Neural cell (in vitro differentiated cells): ENCODE measurements around the gene PRKACA. TPM values are rescaled to one million over a fixed set of nuclear protein-coding genes. Genes with fewer than 3 reads are reported as not detected.
A peak's percentile ranks its signal among the peaks of the same experiment; 100 is the strongest.

Experiments used
- H2AFZ ChIP-seq: fragments of 200-600, 300-800 bp; sonication (generic), shearing (Covaris generic); 2 replicates; pipeline ENCODE4 v1.6.0; 2014; ENCODE audit warnings: low read depth, mild to moderate bottlenecking, antibody characterized with exemption, low read length, moderate library complexity
- H3F3A ChIP-seq: fragments of 200-600 bp; shearing (Covaris generic); 2 replicates; pipeline ENCODE4 v1.6.1; 2016; ENCODE audit warnings: mild to moderate bottlenecking, moderate library complexity, mixed read lengths, antibody characterized with exemption, low read length; ENCODE audit not compliant: insufficient read depth, poor library complexity, severe bottlenecking
- H3K27ac ChIP-seq: fragments of 200-600, 300-800 bp; sonication (generic), shearing (Covaris generic); 2 replicates; pipeline ENCODE4 v1.5.1; 2014; ENCODE audit warnings: mild to moderate bottlenecking, low read length, moderate library complexity
- H3K27me3 ChIP-seq: fragments of 300-800, 200-600 bp; sonication (generic), shearing (Covaris generic); 2 replicates; pipeline ENCODE4 v1.6.0; 2014; ENCODE audit warnings: mild to moderate bottlenecking, low read depth, low read length, moderate library complexity; ENCODE audit not compliant: insufficient read depth
- H3K36me3 ChIP-seq: fragments of 300-800, 200-600 bp; sonication (generic), shearing (Covaris generic); 2 replicates; pipeline ENCODE4 v1.5.1; 2014; ENCODE audit warnings: mild to moderate bottlenecking, antibody characterized with exemption, low read length, moderate library complexity; ENCODE audit not compliant: insufficient read depth
- H3K4me2 ChIP-seq: fragments of 300-800, 200-600 bp; sonication (generic), shearing (Covaris generic); 2 replicates; pipeline ENCODE4 v1.6.0; 2014; ENCODE audit warnings: mild to moderate bottlenecking, low read length
- H3K4me3 ChIP-seq: fragments of 300-800, 200-600 bp; sonication (generic), shearing (Covaris generic); 2 replicates; pipeline ENCODE4 v1.5.1; 2014; ENCODE audit warnings: mild to moderate bottlenecking, low read length, moderate library complexity
- H3K79me2 ChIP-seq: fragments of 200-600 bp; shearing (Covaris generic); replicated peaks from 2 replicates; pipeline ENCODE4 v1.6.0; 2014; ENCODE audit warnings: mild to moderate bottlenecking, low read length, moderate library complexity; ENCODE audit not compliant: insufficient read depth
- H3K9ac ChIP-seq: fragments of 300-800, 200-600 bp; sonication (generic), shearing (Covaris generic); 2 replicates; pipeline ENCODE4 v1.6.1; 2016; ENCODE audit warnings: mild to moderate bottlenecking, low read length, mixed read lengths
- H3K9me2 ChIP-seq: fragments of 200-600 bp; shearing (Covaris generic); 2 replicates; pipeline ENCODE4 v1.6.1; 2016; ENCODE audit warnings: mild to moderate bottlenecking, low read length, mixed read lengths; ENCODE audit not compliant: insufficient read depth
- H3K9me3 ChIP-seq: fragments of 200-600, 300-800 bp; sonication (generic), shearing (Covaris generic); 2 replicates; pipeline ENCODE4 v1.6.1; 2016; ENCODE audit warnings: mild to moderate bottlenecking, mixed run types, low read length, moderate library complexity, mixed read lengths
- H4K20me1 ChIP-seq: fragments of 200-600 bp; shearing (Covaris generic); 2 replicates; pipeline ENCODE4 v1.6.1; 2016; ENCODE audit warnings: mild to moderate bottlenecking, mixed run types; ENCODE audit not compliant: insufficient read depth
- EP300 ChIP-seq: fragments of 450-650 bp; conservative IDR thresholded peaks from 2 replicates; pipeline ENCODE4 v1.6.1; 2014; ENCODE audit warnings: antibody characterized with exemption, mild to moderate bottlenecking, moderate library complexity; ENCODE audit not compliant: poor library complexity, severe bottlenecking
- EZH2 ChIP-seq: fragments of 200-600, 300-800 bp; shearing (Covaris generic), sonication (generic); IDR thresholded peaks from 2 replicates; pipeline ENCODE4 v1.6.1; 2014; ENCODE audit warnings: antibody characterized with exemption, low read length, borderline replicate concordance, mild to moderate bottlenecking; ENCODE audit not compliant: insufficient read depth, poor library complexity, severe bottlenecking
- MXI1 ChIP-seq: fragments of 450-650 bp; conservative IDR thresholded peaks from 2 replicates; pipeline ENCODE4 v1.6.1; 2014; ENCODE audit warnings: antibody characterized with exemption, mild to moderate bottlenecking; ENCODE audit not compliant: poor library complexity, severe bottlenecking
- POLR2AphosphoS5 ChIP-seq: IDR thresholded peaks from 2 replicates; pipeline ENCODE4 v1.6.1; 2012
- RAD21 ChIP-seq: fragments of 450-650 bp; conservative IDR thresholded peaks from 2 replicates; pipeline ENCODE4 v1.6.1; 2014; ENCODE audit warnings: antibody characterized with exemption, mild to moderate bottlenecking, moderate library complexity
- SMC3 ChIP-seq: fragments of 450-650 bp; conservative IDR thresholded peaks from 2 replicates; pipeline ENCODE4 v1.6.1; 2014; ENCODE audit warnings: antibody characterized with exemption, mild to moderate bottlenecking, moderate library complexity; ENCODE audit not compliant: poor library complexity
- TAF1 ChIP-seq: IDR thresholded peaks from 2 replicates; pipeline ENCODE4 v1.6.1; 2012; ENCODE audit warnings: low read depth
- polyA plus RNA-seq: library from polyadenylated mRNA; depleted of rRNA; stranded (reverse); fragments of >200 nt; gene quantifications from 2 replicates; pipeline ENCODE4 v1.2.3, GENCODE V29; 2014
- TF ChIP-seq, protein P1 (sequence below): fragments of 450-650 bp; IDR thresholded peaks from 2 replicates; pipeline ENCODE4 v1.5.1; 2014; ENCODE audit warnings: antibody characterized with exemption, mild to moderate bottlenecking, moderate library complexity; ENCODE audit not compliant: poor library complexity, severe bottlenecking
- TF ChIP-seq, protein P2 (sequence below): IDR thresholded peaks from 2 replicates; pipeline ENCODE4 v1.6.1; 2012; ENCODE audit warnings: borderline replicate concordance

PRKACA gene
- polyA plus RNA-seq, 1 donor from 2014 or later = 11.7 TPM

DNA sequence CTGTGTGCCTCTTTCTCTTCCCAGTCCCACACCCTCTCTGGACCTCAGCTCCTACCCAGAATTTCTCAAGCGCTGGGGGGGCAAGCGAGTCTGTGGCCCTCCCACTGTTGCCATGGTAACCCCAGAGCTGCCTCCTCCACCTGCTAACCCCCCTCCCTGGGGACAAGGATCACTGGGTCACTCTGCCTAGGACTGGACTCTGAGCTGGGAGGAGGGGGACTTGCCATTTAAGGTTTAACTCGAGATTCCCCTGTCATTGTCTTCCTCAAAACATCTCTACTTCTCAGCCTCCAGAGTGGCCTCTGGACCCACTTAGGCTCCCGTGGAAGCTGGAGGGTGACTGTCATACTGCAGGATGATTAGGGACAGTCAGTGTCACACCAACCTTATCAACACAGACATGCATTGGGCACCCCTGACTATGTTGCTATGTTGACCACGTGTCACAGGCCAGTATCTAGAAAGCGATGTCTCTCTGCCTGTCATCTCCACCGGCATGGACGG lies 57.9 kb downstream of the PRKACA start:
- no peaks in the 10 kb centered on the region for H3K9me2 ChIP-seq

DNA sequence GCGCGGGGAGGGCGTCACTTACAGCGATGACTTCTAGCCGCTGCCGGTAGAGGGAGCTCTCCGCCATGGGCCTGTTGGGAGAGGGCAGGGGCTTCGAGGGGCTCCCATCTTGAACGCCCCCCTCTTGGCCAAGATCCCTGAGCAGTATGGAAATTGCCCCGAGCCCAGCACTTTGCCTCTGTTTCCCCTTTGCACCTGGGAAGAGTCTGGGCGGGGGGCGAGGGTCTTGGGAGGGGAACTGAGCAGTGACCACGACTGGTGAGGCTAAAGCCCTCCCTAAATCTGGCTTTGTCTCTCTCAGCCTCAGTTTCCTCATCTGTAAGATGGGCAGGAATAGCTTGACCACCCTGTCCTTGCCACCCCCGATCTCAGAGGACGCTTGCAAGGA lies 58.5 kb downstream of the PRKACA start:
- no peaks in the 10 kb centered on the region for H3K79me2 ChIP-seq
- no peak overlapping the region for H3K9ac ChIP-seq
- no peak overlapping the region for H2AFZ ChIP-seq
- H3K27me3 ChIP-seq = peaks cover 18% of the 10 kb centered on the region
- H3K9me3 ChIP-seq = no peaks in the 10 kb centered on the region
- TF ChIP-seq, protein P1, sequence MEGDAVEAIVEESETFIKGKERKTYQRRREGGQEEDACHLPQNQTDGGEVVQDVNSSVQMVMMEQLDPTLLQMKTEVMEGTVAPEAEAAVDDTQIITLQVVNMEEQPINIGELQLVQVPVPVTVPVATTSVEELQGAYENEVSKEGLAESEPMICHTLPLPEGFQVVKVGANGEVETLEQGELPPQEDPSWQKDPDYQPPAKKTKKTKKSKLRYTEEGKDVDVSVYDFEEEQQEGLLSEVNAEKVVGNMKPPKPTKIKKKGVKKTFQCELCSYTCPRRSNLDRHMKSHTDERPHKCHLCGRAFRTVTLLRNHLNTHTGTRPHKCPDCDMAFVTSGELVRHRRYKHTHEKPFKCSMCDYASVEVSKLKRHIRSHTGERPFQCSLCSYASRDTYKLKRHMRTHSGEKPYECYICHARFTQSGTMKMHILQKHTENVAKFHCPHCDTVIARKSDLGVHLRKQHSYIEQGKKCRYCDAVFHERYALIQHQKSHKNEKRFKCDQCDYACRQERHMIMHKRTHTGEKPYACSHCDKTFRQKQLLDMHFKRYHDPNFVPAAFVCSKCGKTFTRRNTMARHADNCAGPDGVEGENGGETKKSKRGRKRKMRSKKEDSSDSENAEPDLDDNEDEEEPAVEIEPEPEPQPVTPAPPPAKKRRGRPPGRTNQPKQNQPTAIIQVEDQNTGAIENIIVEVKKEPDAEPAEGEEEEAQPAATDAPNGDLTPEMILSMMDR = peak; percentile 33
- TF ChIP-seq POLR2AphosphoS5 = no peak
- H3K4me3 ChIP-seq = no peak overlapping the region
- no peak overlapping the region for H3K27ac ChIP-seq
- H3K9me2 ChIP-seq = no peaks in the 10 kb centered on the region
- H3F3A ChIP-seq = no peaks in the 10 kb centered on the region
- H3K36me3 ChIP-seq = no peaks in the 10 kb centered on the region
- no peak overlapping the region for H3K4me2 ChIP-seq
- no peaks in the 10 kb centered on the region for H4K20me1 ChIP-seq

More for the DNA sequence above, 57.9 kb downstream of the PRKACA start:
- no peaks in the 10 kb centered on the region for H4K20me1 ChIP-seq
- H3K9me3 ChIP-seq = no peaks in the 10 kb centered on the region
- H3K79me2 ChIP-seq = no peaks in the 10 kb centered on the region
- H3K27ac ChIP-seq = no peak overlapping the region
- no peak overlapping the region for H3K9ac ChIP-seq
- no peaks in the 10 kb centered on the region for H3K36me3 ChIP-seq
- H3K27me3 ChIP-seq = peaks cover 18% of the 10 kb centered on the region
- H3K4me2 ChIP-seq = no peak overlapping the region
- H3F3A ChIP-seq = no peaks in the 10 kb centered on the region
- no peak overlapping the region for H3K4me3 ChIP-seq
- no peak overlapping the region for H2AFZ ChIP-seq
- TF ChIP-seq, protein P2, sequence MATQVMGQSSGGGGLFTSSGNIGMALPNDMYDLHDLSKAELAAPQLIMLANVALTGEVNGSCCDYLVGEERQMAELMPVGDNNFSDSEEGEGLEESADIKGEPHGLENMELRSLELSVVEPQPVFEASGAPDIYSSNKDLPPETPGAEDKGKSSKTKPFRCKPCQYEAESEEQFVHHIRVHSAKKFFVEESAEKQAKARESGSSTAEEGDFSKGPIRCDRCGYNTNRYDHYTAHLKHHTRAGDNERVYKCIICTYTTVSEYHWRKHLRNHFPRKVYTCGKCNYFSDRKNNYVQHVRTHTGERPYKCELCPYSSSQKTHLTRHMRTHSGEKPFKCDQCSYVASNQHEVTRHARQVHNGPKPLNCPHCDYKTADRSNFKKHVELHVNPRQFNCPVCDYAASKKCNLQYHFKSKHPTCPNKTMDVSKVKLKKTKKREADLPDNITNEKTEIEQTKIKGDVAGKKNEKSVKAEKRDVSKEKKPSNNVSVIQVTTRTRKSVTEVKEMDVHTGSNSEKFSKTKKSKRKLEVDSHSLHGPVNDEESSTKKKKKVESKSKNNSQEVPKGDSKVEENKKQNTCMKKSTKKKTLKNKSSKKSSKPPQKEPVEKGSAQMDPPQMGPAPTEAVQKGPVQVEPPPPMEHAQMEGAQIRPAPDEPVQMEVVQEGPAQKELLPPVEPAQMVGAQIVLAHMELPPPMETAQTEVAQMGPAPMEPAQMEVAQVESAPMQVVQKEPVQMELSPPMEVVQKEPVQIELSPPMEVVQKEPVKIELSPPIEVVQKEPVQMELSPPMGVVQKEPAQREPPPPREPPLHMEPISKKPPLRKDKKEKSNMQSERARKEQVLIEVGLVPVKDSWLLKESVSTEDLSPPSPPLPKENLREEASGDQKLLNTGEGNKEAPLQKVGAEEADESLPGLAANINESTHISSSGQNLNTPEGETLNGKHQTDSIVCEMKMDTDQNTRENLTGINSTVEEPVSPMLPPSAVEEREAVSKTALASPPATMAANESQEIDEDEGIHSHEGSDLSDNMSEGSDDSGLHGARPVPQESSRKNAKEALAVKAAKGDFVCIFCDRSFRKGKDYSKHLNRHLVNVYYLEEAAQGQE = no peak
- TF ChIP-seq EP300 = no peak
- TF ChIP-seq POLR2AphosphoS5 = no peak
- no peak for TF ChIP-seq EZH2
- TF ChIP-seq RAD21 = no peak
- TF ChIP-seq, protein P1 = no peak
- no peak for TF ChIP-seq SMC3
- no peak for TF ChIP-seq TAF1
- no peak for TF ChIP-seq MXI1
